B cell (primary cell): ENCODE measurements around the gene TRAM2.

Source experiments
- EZH2 ChIP-seq: IDR thresholded peaks from 2 replicates; pipeline ENCODE4 v1.6.1; 2012; ENCODE audit warnings: borderline replicate concordance, low read depth, mild to moderate bottlenecking, moderate library complexity, low read length; ENCODE audit not compliant: insufficient read depth, poor library complexity, severe bottlenecking
- TF ChIP-seq, protein P1 (sequence below): fragments of 200-600 bp; IDR thresholded peaks from one replicate; pipeline ENCODE4 v1.8.0; 2022; ENCODE audit warnings: antibody characterized with exemption, mild to moderate bottlenecking

- TF ChIP-seq, protein P1, sequence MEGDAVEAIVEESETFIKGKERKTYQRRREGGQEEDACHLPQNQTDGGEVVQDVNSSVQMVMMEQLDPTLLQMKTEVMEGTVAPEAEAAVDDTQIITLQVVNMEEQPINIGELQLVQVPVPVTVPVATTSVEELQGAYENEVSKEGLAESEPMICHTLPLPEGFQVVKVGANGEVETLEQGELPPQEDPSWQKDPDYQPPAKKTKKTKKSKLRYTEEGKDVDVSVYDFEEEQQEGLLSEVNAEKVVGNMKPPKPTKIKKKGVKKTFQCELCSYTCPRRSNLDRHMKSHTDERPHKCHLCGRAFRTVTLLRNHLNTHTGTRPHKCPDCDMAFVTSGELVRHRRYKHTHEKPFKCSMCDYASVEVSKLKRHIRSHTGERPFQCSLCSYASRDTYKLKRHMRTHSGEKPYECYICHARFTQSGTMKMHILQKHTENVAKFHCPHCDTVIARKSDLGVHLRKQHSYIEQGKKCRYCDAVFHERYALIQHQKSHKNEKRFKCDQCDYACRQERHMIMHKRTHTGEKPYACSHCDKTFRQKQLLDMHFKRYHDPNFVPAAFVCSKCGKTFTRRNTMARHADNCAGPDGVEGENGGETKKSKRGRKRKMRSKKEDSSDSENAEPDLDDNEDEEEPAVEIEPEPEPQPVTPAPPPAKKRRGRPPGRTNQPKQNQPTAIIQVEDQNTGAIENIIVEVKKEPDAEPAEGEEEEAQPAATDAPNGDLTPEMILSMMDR = no peak
- no peak for TF ChIP-seq EZH2
Measured at GRCh38 chr6:52536424-52536916, 40.4 kb downstream of the TRAM2 start.
